PC-3 (cell line): ENCODE measurements around the gene LGI1. TPM values are rescaled to one million over a fixed set of nuclear protein-coding genes. Genes with fewer than 3 reads are reported as not detected.

Source experiments
- ATAC-seq: fragments of 200-7000 bp; cut with Tn5 transposase; 2 replicates; pipeline ENCODE4 v1.9.1; 2020; ENCODE audit warnings: mild to moderate bottlenecking, moderate library complexity
- BruUV-seq: library from RNA; stranded (reverse); fragments of 400-500 nt; replicated peaks from 2 replicates; lab custom pipeline; 2021; lab: Mats Ljungman, UMichigan
- CTCF ChIA-PET: fragments of 300-600 bp; sonication (Branson Sonifier 250); formaldehyde crosslinking; loops from one replicate; lab custom pipeline; 2022; ENCODE audit warnings: antibody characterized with exemption; lab: Charles Lee
- POLR2A ChIA-PET: fragments of 300-600 bp; sonication (Branson Sonifier 250); formaldehyde crosslinking; loops from one replicate; lab custom pipeline; 2022; ENCODE audit warnings: antibody characterized with exemption; ENCODE audit not compliant: unreplicated experiment; lab: Charles Lee
- DNase-seq: peaks from one replicate; pipeline ENCODE4 v3.0.0-alpha.2; 2015
- H2AFZ ChIP-seq: fragments of 300-600 bp; sonication (generic); 2 replicates; pipeline ENCODE4 v1.6.0; 2016; ENCODE audit warnings: antibody characterized with exemption, low read length
- H3F3A ChIP-seq: fragments of 300-600 bp; sonication (generic); one replicate; pipeline ENCODE4 v1.6.0; 2017; ENCODE audit warnings: antibody characterized with exemption, low read length, control low read depth, mild to moderate bottlenecking; ENCODE audit not compliant: unreplicated experiment
- H3K27ac ChIP-seq: fragments of 300-600 bp; sonication (generic); 2 replicates; pipeline ENCODE4 v1.5.1; 2016; ENCODE audit warnings: mild to moderate bottlenecking, low read length
- H3K27me3 ChIP-seq: fragments of 300-600 bp; sonication (generic); 2 replicates; pipeline ENCODE4 v1.6.1; 2016; ENCODE audit warnings: low read length, mixed read lengths
- H3K36me3 ChIP-seq: fragments of 300-600 bp; sonication (generic); 2 replicates; pipeline ENCODE4 v1.6.1; 2016; ENCODE audit warnings: low read depth, mixed run types, low read length, mixed read lengths
- H3K4me1 ChIP-seq: fragments of 300-600 bp; sonication (generic); 2 replicates; pipeline ENCODE4 v1.5.1; 2016; ENCODE audit warnings: low read length; ENCODE audit not compliant: insufficient read depth
- H3K4me2 ChIP-seq: fragments of 300-600 bp; sonication (generic); 2 replicates; pipeline ENCODE4 v1.6.0; 2016; ENCODE audit warnings: low read length
- H3K4me3 ChIP-seq: fragments of 300-600 bp; sonication (generic); 2 replicates; pipeline ENCODE4 v1.5.1; 2016; ENCODE audit warnings: mild to moderate bottlenecking, low read length, mixed read lengths
- H3K79me2 ChIP-seq: fragments of 300-600 bp; sonication (generic); 2 replicates; pipeline ENCODE4 v1.6.1; 2017; ENCODE audit warnings: low read length, mixed read lengths
- H3K9ac ChIP-seq: fragments of 300-600 bp; sonication (generic); 2 replicates; pipeline ENCODE4 v1.6.0; 2016; ENCODE audit warnings: mild to moderate bottlenecking, low read length
- H3K9me2 ChIP-seq: fragments of 300-600 bp; sonication (generic); replicated peaks from 2 replicates; pipeline ENCODE4 v1.6.1; 2016; ENCODE audit warnings: mixed run types, low read length, mixed read lengths
- H3K9me3 ChIP-seq: fragments of 300-600 bp; sonication (generic); 2 replicates; pipeline ENCODE4 v1.6.1; 2016; ENCODE audit warnings: low read length, mixed read lengths
- H4K20me1 ChIP-seq: fragments of 300-600 bp; sonication (generic); 2 replicates; pipeline ENCODE4 v1.6.1; 2016; ENCODE audit warnings: low read length, mixed read lengths
- EZH2 ChIP-seq: fragments of 300-600 bp; sonication (generic); IDR thresholded peaks from one replicate; pipeline ENCODE4 v1.6.1; 2017; ENCODE audit warnings: antibody characterized with exemption, mild to moderate bottlenecking, low read length; ENCODE audit not compliant: unreplicated experiment
- EZH2phosphoT487 ChIP-seq: fragments of 300-600 bp; sonication (generic); IDR thresholded peaks from 2 replicates; pipeline ENCODE4 v1.6.1; 2018; ENCODE audit warnings: mild to moderate bottlenecking, antibody characterized with exemption, low read length, borderline replicate concordance
- intact Hi-C: fragments of 100-400 bp; cut with micrococcal nuclease; formaldehyde crosslinking; loops from 2 replicates; pipeline ENCODE4 v1.9.0; 2023
- total RNA-seq: library from RNA; depleted of rRNA; stranded (reverse); fragments of >200 nt; gene quantifications from 2 replicates; pipeline ENCODE4 v1.2.3, GENCODE V29; 2014
- TF ChIP-seq, protein P1 (sequence below): fragments of 300-600 bp; sonication (generic); conservative IDR thresholded peaks from 2 replicates; pipeline ENCODE4 v1.5.1; 2017; ENCODE audit warnings: antibody characterized with exemption, low read depth, mild to moderate bottlenecking, low read length

LGI1 gene
- total RNA-seq, 1 experiment from 2014 or later: not detected

DNA sequence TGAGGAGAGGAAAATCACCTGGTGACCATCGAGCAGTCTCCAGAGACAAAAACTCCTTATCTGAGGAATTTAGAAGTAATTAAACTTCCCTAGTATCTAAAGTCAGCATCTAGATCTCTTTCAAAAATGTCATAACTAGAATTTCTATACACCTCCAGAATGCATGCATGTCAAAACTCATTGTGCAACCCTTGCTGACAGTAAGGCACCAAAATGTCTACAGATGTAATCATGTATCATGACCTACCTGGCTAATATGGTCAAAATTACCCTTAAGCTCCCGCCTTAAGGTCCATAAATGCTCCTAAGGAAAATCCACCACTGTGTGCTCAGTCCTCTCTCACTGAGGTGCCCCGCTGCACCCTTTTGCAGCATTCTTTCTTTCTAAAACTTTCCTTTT lies 16.4 kb upstream of the LGI1 start:
- H3K9me3 ChIP-seq: no peaks in the 10 kb centered on the region
- BruUV-seq: no TSS peak
- ATAC-seq: no peak
- intact Hi-C loops: no loop called here
- no peaks in the 10 kb centered on the region for H4K20me1 ChIP-seq
- H2AFZ ChIP-seq: no peak overlapping the region
- no peak overlapping the region for H3K4me2 ChIP-seq
- ChIA-PET CTCF (no interaction called here), POLR2A (no interaction called here)
- H3K27ac ChIP-seq: no peak overlapping the region
- no peaks in the 10 kb centered on the region for H3K9me2 ChIP-seq
- H3K36me3 ChIP-seq: no peaks in the 10 kb centered on the region
- TF ChIP-seq, protein P1, sequence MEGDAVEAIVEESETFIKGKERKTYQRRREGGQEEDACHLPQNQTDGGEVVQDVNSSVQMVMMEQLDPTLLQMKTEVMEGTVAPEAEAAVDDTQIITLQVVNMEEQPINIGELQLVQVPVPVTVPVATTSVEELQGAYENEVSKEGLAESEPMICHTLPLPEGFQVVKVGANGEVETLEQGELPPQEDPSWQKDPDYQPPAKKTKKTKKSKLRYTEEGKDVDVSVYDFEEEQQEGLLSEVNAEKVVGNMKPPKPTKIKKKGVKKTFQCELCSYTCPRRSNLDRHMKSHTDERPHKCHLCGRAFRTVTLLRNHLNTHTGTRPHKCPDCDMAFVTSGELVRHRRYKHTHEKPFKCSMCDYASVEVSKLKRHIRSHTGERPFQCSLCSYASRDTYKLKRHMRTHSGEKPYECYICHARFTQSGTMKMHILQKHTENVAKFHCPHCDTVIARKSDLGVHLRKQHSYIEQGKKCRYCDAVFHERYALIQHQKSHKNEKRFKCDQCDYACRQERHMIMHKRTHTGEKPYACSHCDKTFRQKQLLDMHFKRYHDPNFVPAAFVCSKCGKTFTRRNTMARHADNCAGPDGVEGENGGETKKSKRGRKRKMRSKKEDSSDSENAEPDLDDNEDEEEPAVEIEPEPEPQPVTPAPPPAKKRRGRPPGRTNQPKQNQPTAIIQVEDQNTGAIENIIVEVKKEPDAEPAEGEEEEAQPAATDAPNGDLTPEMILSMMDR: no peak
- TF ChIP-seq EZH2: no peak
- TF ChIP-seq EZH2phosphoT487: no peak
- no peak overlapping the region for H3K4me3 ChIP-seq
- no peaks in the 10 kb centered on the region for H3K27me3 ChIP-seq
- DNase-seq: no peak
- no peaks in the 10 kb centered on the region for H3K79me2 ChIP-seq
- peaks cover 5% of the 10 kb centered on the region; the same call in 1 of the 2 replicates for H3K4me1 ChIP-seq
- H3F3A ChIP-seq: no peaks in the 10 kb centered on the region
- no peak overlapping the region for H3K9ac ChIP-seq

DNA sequence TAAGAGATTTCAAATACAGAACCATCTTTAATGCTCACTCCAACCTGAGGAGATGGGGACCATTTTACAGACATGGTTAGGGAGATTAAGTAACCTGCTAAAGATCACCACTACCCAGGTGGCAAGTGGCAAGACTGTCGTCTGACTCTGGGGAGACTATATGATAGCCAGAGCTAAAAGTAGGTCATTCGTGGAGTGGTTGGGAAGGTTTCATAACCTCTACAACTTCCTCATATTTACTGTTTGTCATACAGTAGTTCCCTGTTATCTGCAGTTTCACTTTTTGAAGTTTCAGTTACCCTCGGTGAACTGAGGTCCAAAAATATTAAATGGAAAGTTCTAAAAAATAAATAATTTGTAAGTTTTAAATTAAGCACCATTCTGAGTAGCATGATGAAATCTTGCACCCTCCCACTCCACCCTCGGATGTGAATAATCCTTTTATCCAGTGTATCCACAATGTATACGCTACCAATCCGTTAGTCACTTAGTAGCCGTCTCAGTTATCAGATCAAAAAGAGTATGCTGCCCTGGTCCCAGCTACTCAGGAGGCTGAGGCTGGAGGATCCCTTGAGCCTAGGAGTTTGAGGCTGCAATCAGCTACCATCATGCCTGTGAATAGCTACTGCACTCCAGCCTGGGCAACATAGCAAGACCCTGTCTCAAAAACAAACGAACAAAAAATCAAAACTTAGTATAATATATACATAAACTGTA lies 14.9 kb upstream of the LGI1 start:
- no peaks in the 10 kb centered on the region for H4K20me1 ChIP-seq
- CTCF ChIA-PET: interaction anchor here (0.6 kb wide), 1 partner anchor 73 kb away, joined by 3 read pairs; no protein-coding TSS in a partner anchor

DNA sequence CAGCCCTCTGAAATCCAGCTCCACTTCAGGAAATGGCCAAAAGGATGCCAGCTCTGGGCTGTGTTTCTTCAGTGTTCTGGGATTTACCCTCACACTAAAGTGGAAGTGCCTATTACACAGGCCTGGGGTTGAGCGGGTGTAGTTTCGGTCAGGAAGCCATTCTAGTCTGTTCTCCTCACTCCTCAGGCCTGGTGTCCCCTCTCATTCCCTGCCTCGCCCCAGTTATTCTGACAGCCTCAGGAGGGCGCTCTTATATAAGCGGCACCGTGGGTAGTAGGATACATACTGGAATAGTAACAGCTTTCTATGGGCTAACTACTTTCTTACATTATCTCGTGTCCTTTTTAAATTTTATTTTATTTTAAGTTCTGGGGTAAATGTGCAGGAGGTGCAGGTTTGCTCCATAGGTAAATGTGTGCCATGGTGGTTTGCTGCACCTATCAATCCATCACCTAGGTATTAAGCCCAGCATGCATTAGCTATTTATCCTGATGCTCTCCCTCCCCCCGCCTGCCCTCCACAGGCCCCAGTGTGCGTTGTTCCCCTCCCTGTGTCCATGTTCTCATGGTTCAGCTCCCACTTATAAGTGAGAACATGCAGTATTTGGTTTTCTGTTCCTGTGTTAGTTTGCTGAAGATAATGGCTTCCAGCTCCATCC lies 12.2 kb upstream of the LGI1 start:
- BruUV-seq: no TSS peak
- CTCF ChIA-PET: interaction anchor here (1.0 to 1.7 kb wide), 2 partner anchors 43 to 70 kb away, joined by 3 to 16 read pairs; partner anchors contain the start of gene FRA10AC1
- intact Hi-C loops: loop anchor here (1.0 kb wide), 1 partner anchor 71 kb away; no protein-coding TSS in a partner anchor

More for the DNA sequence above, 14.9 kb upstream of the LGI1 start:
- POLR2A ChIA-PET: no interaction called here
- H3K9me3 ChIP-seq: no peaks in the 10 kb centered on the region
- no peaks in the 10 kb centered on the region for H3K36me3 ChIP-seq
- no peaks in the 10 kb centered on the region for H3K9me2 ChIP-seq
- intact Hi-C loops: no loop called here
- BruUV-seq: no TSS peak
- DNase-seq: peak; percentile 10
- ATAC-seq: no peak
- H3F3A ChIP-seq: no peaks in the 10 kb centered on the region
- TF ChIP-seq EZH2phosphoT487 (no peak), EZH2 (no peak)
- H3K4me1 ChIP-seq: peaks cover 8% of the 10 kb centered on the region; the same call in 1 of the 2 replicates
- H3K79me2 ChIP-seq: no peaks in the 10 kb centered on the region
- H3K27ac ChIP-seq: no peak overlapping the region
- no peak overlapping the region for H3K4me3 ChIP-seq
- no peaks in the 10 kb centered on the region for H3K27me3 ChIP-seq
- no peak overlapping the region for H2AFZ ChIP-seq
- H3K9ac ChIP-seq: no peak overlapping the region
- H3K4me2 ChIP-seq: no peak overlapping the region

More for the DNA sequence above, 12.2 kb upstream of the LGI1 start:
- Histone ChIP-seq H3K4me3 (no peak overlapping the region), H3K4me1 (peaks cover 8% of the 10 kb centered on the region; the same call in 1 of the 2 replicates), H3K9me2 (no peaks in the 10 kb centered on the region), H3K79me2 (no peaks in the 10 kb centered on the region), H4K20me1 (no peaks in the 10 kb centered on the region), H3K27me3 (no peaks in the 10 kb centered on the region), H3K9me3 (no peaks in the 10 kb centered on the region), H2AFZ (peak overlapping the region; percentile 30; the same call in 1 of the 2 replicates), H3F3A (no peaks in the 10 kb centered on the region), H3K27ac (no peak overlapping the region), H3K9ac (no peak overlapping the region), H3K4me2 (no peak overlapping the region), H3K36me3 (no peaks in the 10 kb centered on the region)
- DNase-seq (peak; percentile 37), ATAC-seq (no peak)
- TF ChIP-seq, protein P1: peak; percentile 53
- TF ChIP-seq EZH2phosphoT487 (no peak), EZH2 (no peak)
- POLR2A ChIA-PET: no interaction called here
